GM12878 (cell line): ENCODE data around the gene TIMM10. TPM values are rescaled to one million over a fixed set of nuclear protein-coding genes. Genes with fewer than 3 reads are reported as not detected.

Experiments used
- BMI1 ChIP-seq: fragments of 450-650 bp; IDR thresholded peaks from 2 replicates; pipeline ENCODE4 v1.6.1; 2016; ENCODE audit warnings: mild to moderate bottlenecking, moderate library complexity, borderline replicate concordance
- BRCA1 ChIP-seq: IDR thresholded peaks from 2 replicates; pipeline ENCODE4 v1.6.1; 2011; ENCODE audit warnings: low read depth, low read length, improper control_type of control experiment
- CBX5 ChIP-seq: sonication (generic); IDR thresholded peaks from 2 replicates; pipeline ENCODE4 v1.6.1; 2016; ENCODE audit warnings: low read depth, moderate library complexity, mild to moderate bottlenecking, inconsistent platforms
- CHD1 ChIP-seq: IDR thresholded peaks from 2 replicates; pipeline ENCODE4 v1.6.1; 2012; ENCODE audit warnings: low read depth, low read length, improper control_type of control experiment
- ETV6 ChIP-seq, 2 experiments: fragments of 450-650 bp in 1 of 2; IDR thresholded peaks in 1 of 2; conservative IDR thresholded peaks in 1 of 2; 2 replicates each; pipeline ENCODE4 v1.6.1; 2014; ENCODE audit warnings: antibody characterized with exemption in 1 of 2, borderline replicate concordance in 1 of 2, low read depth in 1 of 2, mild to moderate bottlenecking in 1 of 2, moderate library complexity in 1 of 2
- FOS ChIP-seq: IDR thresholded peaks from 3 replicates; pipeline ENCODE4 v1.6.1; 2011; ENCODE audit warnings: borderline replicate concordance; ENCODE audit not compliant: insufficient read length; ENCODE audit errors: extremely low read depth
- IKZF1 ChIP-seq: fragments of 450-650 bp; conservative IDR thresholded peaks from 2 replicates; pipeline ENCODE4 v1.6.1; 2017; ENCODE audit warnings: antibody characterized with exemption, mild to moderate bottlenecking
- IRF4 ChIP-seq: IDR thresholded peaks from 2 replicates; pipeline ENCODE4 v1.6.1; 2011; ENCODE audit warnings: low read depth, low read length
- MTA3 ChIP-seq: IDR thresholded peaks from 2 replicates; pipeline ENCODE4 v1.6.1; 2012; ENCODE audit warnings: low read length, inconsistent platforms, borderline replicate concordance
- MYC ChIP-seq: IDR thresholded peaks from 2 replicates; pipeline ENCODE4 v1.6.1; 2011; ENCODE audit warnings: mild to moderate bottlenecking, low read length, moderate library complexity, inconsistent platforms; ENCODE audit not compliant: insufficient read depth, insufficient replicate concordance, insufficient read length, severe bottlenecking
- POU2F2 ChIP-seq: IDR thresholded peaks from 3 replicates; pipeline ENCODE4 v1.6.1; 2011; ENCODE audit warnings: low read depth, mild to moderate bottlenecking, low read length, borderline replicate concordance
- RAD21 ChIP-seq: IDR thresholded peaks from 2 replicates; pipeline ENCODE4 v1.6.1; 2011; ENCODE audit warnings: mild to moderate bottlenecking, low read depth, low read length, moderate library complexity; ENCODE audit not compliant: insufficient read depth
- RCOR1 ChIP-seq: conservative IDR thresholded peaks from 2 replicates; pipeline ENCODE4 v1.6.1; 2012; ENCODE audit warnings: low read depth, low read length, improper control_type of control experiment
- SIN3A ChIP-seq: IDR thresholded peaks from 2 replicates; pipeline ENCODE4 v1.6.1; 2012; ENCODE audit warnings: low read depth, low read length, improper control_type of control experiment
- SIX5 ChIP-seq: IDR thresholded peaks from 2 replicates; pipeline ENCODE4 v1.6.1; 2011; ENCODE audit warnings: mild to moderate bottlenecking, low read depth, low read length, moderate library complexity; ENCODE audit not compliant: severe bottlenecking
- SRF ChIP-seq, 2 experiments: IDR thresholded peaks; 2 replicates each; pipeline ENCODE4 v1.6.1; 2011; ENCODE audit warnings: low read depth in 2 of 2, low read length in 2 of 2, mild to moderate bottlenecking in 1 of 2, moderate library complexity in 1 of 2
- SUZ12 ChIP-seq: fragments of 200-600 bp; sonication (generic); IDR thresholded peaks from one replicate; pipeline ENCODE4 v1.6.1; 2018; ENCODE audit warnings: antibody characterized with exemption, mild to moderate bottlenecking; ENCODE audit not compliant: unreplicated experiment
- YBX1 ChIP-seq: fragments of 450-650 bp; IDR thresholded peaks from 2 replicates; pipeline ENCODE4 v1.6.1; 2016; ENCODE audit warnings: antibody characterized with exemption
- YY1 ChIP-seq: IDR thresholded peaks from 2 replicates; pipeline ENCODE4 v1.6.1; 2011; ENCODE audit warnings: low read depth, mild to moderate bottlenecking, low read length
- ZNF207 ChIP-seq: fragments of 450-650 bp; IDR thresholded peaks from 2 replicates; pipeline ENCODE4 v1.6.1; 2014; ENCODE audit warnings: antibody characterized with exemption, mild to moderate bottlenecking, borderline replicate concordance
- polyA plus RNA-seq, 11 experiments: library from polyadenylated mRNA; depleted of rRNA in 4 of 11; unstranded in 6 of 11; stranded (reverse) in 5 of 11; fragments of >200 nt; fragmentation: Nextera tagmentation in 4 of 11; fragmentation: Illumina TruSeq in 1 of 11; extraction: Ambion mirVana in 4 of 11; extraction: Trizol in 1 of 11; gene quantifications; 1 replicate in 1 of 11; 2 replicates in 10 of 11; pipeline versions ENCODE4 v1.2.1 to v1.2.3, GENCODE V29; 2011 to 2016; ENCODE audit warnings: inconsistent platforms in 2 of 11, missing spikeins in 2 of 11, low read depth in 1 of 11
- total RNA-seq, 4 experiments: library from RNA; depleted of rRNA in 3 of 4; stranded (reverse); fragments of >200 nt in 3 of 4; fragmentation: Illumina TruSeq in 1 of 4; extraction: Trizol in 1 of 4; gene quantifications; 2 replicates each; pipeline versions ENCODE4 v1.2.1 to v1.2.3, GENCODE V29; 2013 to 2021
- TF ChIP-seq, protein P1 (sequence below): IDR thresholded peaks from 2 replicates; pipeline ENCODE4 v1.6.1; 2012; ENCODE audit warnings: improper control_type of control experiment, low read depth, low read length; ENCODE audit not compliant: insufficient replicate concordance

The TIMM10 gene
- total and polyA plus RNA-seq, 10 of the 15 experiments (the other 5 are each of a cell fraction or from before 2014, with no cell fraction given) = 148 to 898 (median 206) TPM

DNA sequence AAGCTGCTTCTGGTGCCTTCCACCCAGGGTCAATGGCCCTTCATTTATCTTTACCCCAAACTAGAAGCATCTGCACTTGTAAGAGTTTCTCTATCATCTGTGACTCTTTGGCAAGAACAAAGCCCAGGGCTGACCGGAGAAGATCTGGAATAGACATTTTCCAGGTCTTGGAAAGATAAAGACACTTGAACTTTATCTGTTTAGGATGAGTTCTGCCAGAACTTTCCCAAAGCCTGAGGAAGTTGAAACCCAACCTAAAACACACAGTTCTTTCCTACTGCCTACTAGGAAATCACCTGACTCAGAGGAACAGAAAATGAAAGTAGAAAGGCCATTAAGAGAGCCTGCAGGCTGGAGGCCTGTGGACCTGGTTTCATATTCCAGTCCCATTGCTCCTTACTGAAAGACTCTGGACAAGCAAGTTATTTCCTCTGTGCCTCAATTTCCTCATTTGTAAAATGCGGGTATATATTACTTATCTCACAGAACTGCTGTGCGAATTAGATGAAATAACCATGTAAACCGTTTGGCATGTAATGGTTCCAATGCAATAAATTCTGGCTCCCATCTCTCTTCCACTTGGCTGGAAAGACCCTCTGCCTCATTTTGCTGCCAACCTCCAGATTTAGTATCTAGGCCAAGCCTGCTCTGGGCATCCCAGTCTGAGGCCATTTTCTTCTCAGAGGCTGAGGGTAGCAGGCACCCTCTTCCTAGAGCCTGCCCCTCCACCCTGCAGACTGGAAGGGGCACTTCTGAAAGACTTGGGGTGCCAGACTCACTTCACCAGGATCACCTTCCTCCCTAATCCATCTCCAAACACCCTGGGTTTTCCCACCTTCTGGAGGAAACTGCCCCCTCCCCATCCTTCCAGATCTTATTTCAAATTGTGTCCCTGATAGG lies 35.7 kb upstream of the TIMM10 start (continued):
- TF ChIP-seq YY1 (peak; percentile 43; the same call in 1 of the 2 replicates), IKZF1 (peak; percentile 69), SUZ12 (no peak), BMI1 (no peak), CBX5 (no peak), MTA3 (no peak), ZNF207 (no peak), YBX1 (no peak), FOS (no peak), RCOR1 (no peak), SIN3A (no peak), SRF (IDR thresholded peaks at IDR 0.05; ENCODE audit: low read depth in 2 of 2, low read length in 2 of 2) (no peak), RAD21 (no peak), POU2F2 (peak; percentile 18; the same call in 1 of the 3 replicates), CHD1 (no peak), BRCA1 (no peak), SIX5 (no peak), MYC (no peak), IRF4 (no peak), ETV6 (conservative IDR thresholded peaks at IDR 0.05 in 1 of 2, IDR thresholded peaks at IDR 0.05 in 1 of 2; ENCODE audit: borderline replicate concordance in 1 of 2, low read depth in 1 of 2) (no peak)
- TF ChIP-seq, protein P1, sequence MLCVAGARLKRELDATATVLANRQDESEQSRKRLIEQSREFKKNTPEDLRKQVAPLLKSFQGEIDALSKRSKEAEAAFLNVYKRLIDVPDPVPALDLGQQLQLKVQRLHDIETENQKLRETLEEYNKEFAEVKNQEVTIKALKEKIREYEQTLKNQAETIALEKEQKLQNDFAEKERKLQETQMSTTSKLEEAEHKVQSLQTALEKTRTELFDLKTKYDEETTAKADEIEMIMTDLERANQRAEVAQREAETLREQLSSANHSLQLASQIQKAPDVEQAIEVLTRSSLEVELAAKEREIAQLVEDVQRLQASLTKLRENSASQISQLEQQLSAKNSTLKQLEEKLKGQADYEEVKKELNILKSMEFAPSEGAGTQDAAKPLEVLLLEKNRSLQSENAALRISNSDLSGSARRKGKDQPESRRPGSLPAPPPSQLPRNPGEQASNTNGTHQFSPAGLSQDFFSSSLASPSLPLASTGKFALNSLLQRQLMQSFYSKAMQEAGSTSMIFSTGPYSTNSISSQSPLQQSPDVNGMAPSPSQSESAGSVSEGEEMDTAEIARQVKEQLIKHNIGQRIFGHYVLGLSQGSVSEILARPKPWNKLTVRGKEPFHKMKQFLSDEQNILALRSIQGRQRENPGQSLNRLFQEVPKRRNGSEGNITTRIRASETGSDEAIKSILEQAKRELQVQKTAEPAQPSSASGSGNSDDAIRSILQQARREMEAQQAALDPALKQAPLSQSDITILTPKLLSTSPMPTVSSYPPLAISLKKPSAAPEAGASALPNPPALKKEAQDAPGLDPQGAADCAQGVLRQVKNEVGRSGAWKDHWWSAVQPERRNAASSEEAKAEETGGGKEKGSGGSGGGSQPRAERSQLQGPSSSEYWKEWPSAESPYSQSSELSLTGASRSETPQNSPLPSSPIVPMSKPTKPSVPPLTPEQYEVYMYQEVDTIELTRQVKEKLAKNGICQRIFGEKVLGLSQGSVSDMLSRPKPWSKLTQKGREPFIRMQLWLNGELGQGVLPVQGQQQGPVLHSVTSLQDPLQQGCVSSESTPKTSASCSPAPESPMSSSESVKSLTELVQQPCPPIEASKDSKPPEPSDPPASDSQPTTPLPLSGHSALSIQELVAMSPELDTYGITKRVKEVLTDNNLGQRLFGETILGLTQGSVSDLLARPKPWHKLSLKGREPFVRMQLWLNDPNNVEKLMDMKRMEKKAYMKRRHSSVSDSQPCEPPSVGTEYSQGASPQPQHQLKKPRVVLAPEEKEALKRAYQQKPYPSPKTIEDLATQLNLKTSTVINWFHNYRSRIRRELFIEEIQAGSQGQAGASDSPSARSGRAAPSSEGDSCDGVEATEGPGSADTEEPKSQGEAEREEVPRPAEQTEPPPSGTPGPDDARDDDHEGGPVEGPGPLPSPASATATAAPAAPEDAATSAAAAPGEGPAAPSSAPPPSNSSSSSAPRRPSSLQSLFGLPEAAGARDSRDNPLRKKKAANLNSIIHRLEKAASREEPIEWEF = no peak
